ENCODE data around the gene PLA1A. TPM values are rescaled to one million over a fixed set of nuclear protein-coding genes. Genes with fewer than 3 reads are reported as not detected.

Gene PLA1A
- total and polyA plus RNA-seq, 12 donors = 0.55 to 19.3 (median 1.9) TPM

- ATAC-seq (peak in 7 of 8 donors; percentile 5 to 47 (median 32)), DNase-seq (no peak)
- WGBS, 2 donors = 58 to 70% methylated on average over 2 of the region's 2 CpGs
- H3K36me3 ChIP-seq = peaks cover 0 to 41% (median 5%) of the 10 kb centered on the region in 9 donors
- intact Hi-C loops (cut with DNase I) = no loop called here
- TF ChIP-seq CTCF (IDR thresholded peaks at IDR 0.05) = no peak
- no peaks in the 10 kb centered on the region for H3K9me3 ChIP-seq
- peak overlapping the region; percentile 42 to 72 (median 58) for H3K4me3 ChIP-seq
- no peaks in the 10 kb centered on the region for H3K27me3 ChIP-seq
- peaks cover 4 to 66% (median 35%) of the 10 kb centered on the region in 9 donors for H3K4me1 ChIP-seq
- H3K27ac ChIP-seq = peak overlapping the region; percentile 88 to 98 (median 94)
Observed at GRCh38 chr3:119658994-119659393, 61.3 kb downstream of the PLA1A start.

GRCh38 chr3:119659606-119660291 lies 62.1 kb downstream of the PLA1A start:
- peak in 6 of 8 donors; percentile 5 to 35 (median 8) for ATAC-seq
- H3K4me1 ChIP-seq = peaks cover 4 to 67% (median 31%) of the 10 kb centered on the region in 9 donors
- H3K9me3 ChIP-seq = no peaks in the 10 kb centered on the region
- WGBS, 2 donors = 37 to 72% methylated on average over 9 of the region's 9 CpGs
- no peak for DNase-seq
- no peak for TF ChIP-seq CTCF (IDR thresholded peaks at IDR 0.05)
- no peaks in the 10 kb centered on the region for H3K27me3 ChIP-seq
- H3K36me3 ChIP-seq = peaks cover 0 to 34% (median 5%) of the 10 kb centered on the region in 9 donors
- peak overlapping the region; percentile 42 to 72 (median 58) for H3K4me3 ChIP-seq
- peak overlapping the region; percentile 88 to 98 (median 94) for H3K27ac ChIP-seq
- intact Hi-C loops (cut with DNase I) = no loop called here

GRCh38 chr3:119660474-119661440 lies 63.1 kb downstream of the PLA1A start, which contains the start of gene POPDC2:
POPDC2 (minus strand) TSS chr3:119660589; CDS start chr3:119660423, 166 bp downstream.
- ATAC-seq = peak; percentile 72 to 88 (median 82)
- WGBS, 2 donors = 16 to 35% methylated on average over 9 of the region's 9 CpGs
- Histone ChIP-seq H3K27me3 (no peaks in the 10 kb centered on the region), H3K9me3 (no peaks in the 10 kb centered on the region), H3K4me1 (peaks cover 4 to 74% (median 32%) of the 10 kb centered on the region in 9 donors), H3K27ac (peak within 1 kb of the TSS; percentile 88 to 98 (median 94)), H3K36me3 (peaks cover 0 to 30% (median 5%) of the 10 kb centered on the region in 9 donors), H3K4me3 (peak within 1 kb of the TSS; percentile 42 to 72 (median 58))
- intact Hi-C loops (cut with DNase I) = no loop called here
- peak in 1 of 2 donors; percentile 79 for DNase-seq
- TF ChIP-seq CTCF (IDR thresholded peaks at IDR 0.05) = no peak

Data from heart right ventricle (tissue), 16 donors.